ENCODE measurements around the gene OLIG1. TPM values are rescaled to one million over a fixed set of nuclear protein-coding genes. Genes with fewer than 3 reads are reported as not detected.

The OLIG1 gene
- total RNA-seq, 1 experiment from 2014 or later, result not detected

GRCh38 chr21:33041981-33042380 is 28.0 kb upstream of the OLIG1 start:
- Histone ChIP-seq H3K4me3 (ENCODE audit: low read depth, low read length) (no peak overlapping the region), H3K4me1 (no peaks in the 10 kb centered on the region), H3K27me3 (replicated peaks; ENCODE audit: control insufficient read depth, insufficient read depth, low read length) (no peaks in the 10 kb centered on the region), H3K9me3 (no peaks in the 10 kb centered on the region), H3K36me3 (ENCODE audit: control insufficient read depth, insufficient read depth, low read length) (no peaks in the 10 kb centered on the region)
- Mint-ChIP-seq H3K36me3 (ENCODE audit: insufficient read depth, unreplicated experiment) (no peaks in the 10 kb centered on the region), H3K27me3 (ENCODE audit: insufficient read depth, unreplicated experiment) (peaks cover 21% of the 10 kb centered on the region), H3K4me1 (ENCODE audit: low read depth, unreplicated experiment) (no peaks in the 10 kb centered on the region), H3K9me3 (ENCODE audit: unreplicated experiment) (no peaks in the 10 kb centered on the region), H3K27ac (ENCODE audit: unreplicated experiment) (no peak overlapping the region), H3K4me3 (ENCODE audit: unreplicated experiment) (no peak overlapping the region)
- intact Hi-C loops (cut with micrococcal nuclease; ENCODE audit: unreplicated experiment), result no loop called here
- BruUV-seq (replicated peaks), result no TSS peak
- TF ChIP-seq CTCF (IDR thresholded peaks at IDR 0.05; ENCODE audit: insufficient read depth in 1 of 2, low read depth in 1 of 2, low read length in 1 of 2, severe bottlenecking in 1 of 2, unreplicated experiment in 1 of 2), result no peak
- CTCF ChIA-PET, result no interaction called here
- POLR2A ChIA-PET, result no interaction called here
- no peak for DNase-seq

- BruUV-seq (replicated peaks), result no TSS peak
- Histone ChIP-seq H3K36me3 (ENCODE audit: control insufficient read depth, insufficient read depth, low read length) (no peaks in the 10 kb centered on the region), H3K27me3 (replicated peaks; ENCODE audit: control insufficient read depth, insufficient read depth, low read length) (no peaks in the 10 kb centered on the region), H3K9me3 (no peaks in the 10 kb centered on the region), H3K4me1 (no peaks in the 10 kb centered on the region), H3K4me3 (ENCODE audit: low read depth, low read length) (no peak overlapping the region)
- DNase-seq, result no peak
- Mint-ChIP-seq H3K27me3 (ENCODE audit: insufficient read depth, unreplicated experiment) (peaks cover 21% of the 10 kb centered on the region), H3K27ac (ENCODE audit: unreplicated experiment) (no peak overlapping the region), H3K36me3 (ENCODE audit: insufficient read depth, unreplicated experiment) (no peaks in the 10 kb centered on the region), H3K9me3 (ENCODE audit: unreplicated experiment) (no peaks in the 10 kb centered on the region), H3K4me1 (ENCODE audit: low read depth, unreplicated experiment) (no peaks in the 10 kb centered on the region), H3K4me3 (ENCODE audit: unreplicated experiment) (no peak overlapping the region)
- intact Hi-C loops (cut with micrococcal nuclease; ENCODE audit: unreplicated experiment), result no loop called here
- TF ChIP-seq CTCF (IDR thresholded peaks at IDR 0.05; ENCODE audit: insufficient read depth in 1 of 2, low read depth in 1 of 2, low read length in 1 of 2, severe bottlenecking in 1 of 2, unreplicated experiment in 1 of 2), result no peak
- POLR2A ChIA-PET, result no interaction called here
- CTCF ChIA-PET, result no interaction called here
These were observed 27.1 kb upstream of the OLIG1 start for GRCh38 chr21:33042812-33043211.

GRCh38 chr21:33046455-33046854 is 23.5 kb upstream of the OLIG1 start:
- Histone ChIP-seq H3K36me3 (ENCODE audit: control insufficient read depth, insufficient read depth, low read length) (no peaks in the 10 kb centered on the region), H3K9me3 (no peaks in the 10 kb centered on the region), H3K4me3 (ENCODE audit: low read depth, low read length) (no peak overlapping the region), H3K27me3 (replicated peaks; ENCODE audit: control insufficient read depth, insufficient read depth, low read length) (no peaks in the 10 kb centered on the region), H3K4me1 (no peaks in the 10 kb centered on the region)
- POLR2A ChIA-PET, result no interaction called here
- no peak for TF ChIP-seq CTCF (IDR thresholded peaks at IDR 0.05; ENCODE audit: insufficient read depth in 1 of 2, low read depth in 1 of 2, low read length in 1 of 2, severe bottlenecking in 1 of 2, unreplicated experiment in 1 of 2)
- H3K9me3 Mint-ChIP-seq (ENCODE audit: unreplicated experiment), result no peaks in the 10 kb centered on the region
- H3K36me3 Mint-ChIP-seq (ENCODE audit: insufficient read depth, unreplicated experiment), result no peaks in the 10 kb centered on the region
- no peak for DNase-seq
- intact Hi-C loops (cut with micrococcal nuclease; ENCODE audit: unreplicated experiment), result no loop called here
- H3K27ac Mint-ChIP-seq (ENCODE audit: unreplicated experiment), result no peak overlapping the region
- BruUV-seq (replicated peaks), result no TSS peak
- no peaks in the 10 kb centered on the region for H3K4me1 Mint-ChIP-seq (ENCODE audit: low read depth, unreplicated experiment)
- CTCF ChIA-PET, result no interaction called here
- H3K27me3 Mint-ChIP-seq (ENCODE audit: insufficient read depth, unreplicated experiment), result peaks cover 24% of the 10 kb centered on the region
- H3K4me3 Mint-ChIP-seq (ENCODE audit: unreplicated experiment), result no peak overlapping the region
